Neuronal stem cell (in vitro differentiated cells): ENCODE data around the gene ELOVL2.

Experiments
- DNase-seq: peaks from one replicate; pipeline ENCODE4 v3.0.0-alpha.2; 2013; ENCODE audit warnings: low spot score
- H2AFZ ChIP-seq: one replicate; pipeline ENCODE4 v1.6.1; 2013; ENCODE audit warnings: mild to moderate bottlenecking, low read length, inconsistent platforms
- H2AK5ac ChIP-seq: 2 replicates; pipeline ENCODE4 v1.6.1; 2013; ENCODE audit warnings: low read depth, mild to moderate bottlenecking, inconsistent platforms, low read length, moderate library complexity, mixed read lengths
- H2BK120ac ChIP-seq: 2 replicates; pipeline ENCODE4 v1.6.1; 2013; ENCODE audit warnings: low read depth, mild to moderate bottlenecking, inconsistent platforms, low read length, moderate library complexity, mixed read lengths
- H2BK12ac ChIP-seq: one replicate; pipeline ENCODE4 v1.6.1; 2013; ENCODE audit warnings: low read length, inconsistent platforms
- H2BK15ac ChIP-seq: 2 replicates; pipeline ENCODE4 v1.6.1; 2013; ENCODE audit warnings: mild to moderate bottlenecking, low read length, inconsistent platforms, mixed read lengths
- H2BK5ac ChIP-seq: one replicate; pipeline ENCODE4 v1.6.1; 2013; ENCODE audit warnings: inconsistent platforms, mild to moderate bottlenecking, low read length, moderate library complexity
- H3K14ac ChIP-seq: one replicate; pipeline ENCODE4 v1.6.1; 2013; ENCODE audit warnings: low read length, inconsistent platforms
- H3K18ac ChIP-seq: 2 replicates; pipeline ENCODE4 v1.6.1; 2013; ENCODE audit warnings: low read length, inconsistent platforms
- H3K23ac ChIP-seq: 2 replicates; pipeline ENCODE4 v1.6.1; 2013; ENCODE audit warnings: low read depth, mild to moderate bottlenecking, mixed read lengths, low read length, inconsistent platforms; ENCODE audit not compliant: poor library complexity
- H3K27ac ChIP-seq: replicated peaks from 3 replicates; pipeline ENCODE4 v1.5.1; 2013; ENCODE audit warnings: low read length, inconsistent platforms
- H3K27me3 ChIP-seq, 3 experiments: 2 replicates each; pipeline ENCODE4 v1.6.1; 2013; ENCODE audit warnings: low read length in 3 of 3, mild to moderate bottlenecking in 2 of 3, inconsistent platforms in 1 of 3, low read depth in 1 of 3, mixed read lengths in 1 of 3, moderate library complexity in 1 of 3; ENCODE audit not compliant: control insufficient read depth in 3 of 3, insufficient read depth in 3 of 3
- H3K36me3 ChIP-seq, 2 donors: replicated peaks in 1 of 2; 2 replicates each; pipeline ENCODE4 v1.6.1; 2013; ENCODE audit warnings: low read length in 2 of 2; ENCODE audit not compliant: control insufficient read depth in 2 of 2, insufficient read depth in 2 of 2
- H3K4ac ChIP-seq: 2 replicates; pipeline ENCODE4 v1.6.1; 2013; ENCODE audit warnings: inconsistent platforms, mild to moderate bottlenecking, low read length, moderate library complexity
- H3K4me1 ChIP-seq, 2 donors: 1 replicate in 1 of 2; 2 replicates in 1 of 2; pipeline ENCODE4 v1.6.1; 2013; ENCODE audit warnings: low read length in 2 of 2, low read depth in 1 of 2; ENCODE audit not compliant: control insufficient read depth in 2 of 2, insufficient read depth in 1 of 2
- H3K4me2 ChIP-seq: one replicate; pipeline ENCODE4 v1.6.1; 2013; ENCODE audit warnings: mild to moderate bottlenecking, low read length, inconsistent platforms; ENCODE audit not compliant: insufficient read depth, poor library complexity, severe bottlenecking
- H3K4me3 ChIP-seq, 2 donors: 2 replicates each; pipeline ENCODE4 v1.5.1; 2013; ENCODE audit warnings: low read length in 2 of 2, mild to moderate bottlenecking in 2 of 2, inconsistent platforms in 1 of 2, moderate library complexity in 1 of 2
- H3K79me1 ChIP-seq: one replicate; pipeline ENCODE4 v1.6.1; 2013; ENCODE audit warnings: low read depth, mild to moderate bottlenecking, inconsistent platforms, low read length, moderate library complexity
- H3K9ac ChIP-seq: one replicate; pipeline ENCODE4 v1.6.1; 2013; ENCODE audit warnings: mild to moderate bottlenecking, low read depth, low read length, inconsistent platforms; ENCODE audit not compliant: poor library complexity
- H3K9me3 ChIP-seq, 2 donors: replicated peaks in 1 of 2; 2 replicates each; pipeline versions ENCODE3 to v1.6.1; 2013; ENCODE audit warnings: low read length in 2 of 2, mild to moderate bottlenecking in 2 of 2, inconsistent platforms in 1 of 2, low read depth in 1 of 2, mixed read lengths in 1 of 2, moderate library complexity in 1 of 2; ENCODE audit not compliant: control insufficient read depth in 2 of 2, insufficient read depth in 1 of 2
- H4K8ac ChIP-seq: one replicate; pipeline ENCODE4 v1.6.1; 2013; ENCODE audit warnings: low read depth, mild to moderate bottlenecking, inconsistent platforms, low read length, moderate library complexity
- H4K91ac ChIP-seq: one replicate; pipeline ENCODE4 v1.6.1; 2013; ENCODE audit warnings: low read length, low read depth, mild to moderate bottlenecking, inconsistent platforms; ENCODE audit not compliant: poor library complexity
- WGBS, 2 donors: extraction: QIAGEN DNeasy Blood & Tissue Kit; methylation state at CpG; one replicate each; pipeline ENCODE4 v1.1.7; 2013; ENCODE audit warnings: missing lambda C conversion rate in 2 of 2, mixed read lengths in 1 of 2; ENCODE audit not compliant: insufficient read length in 2 of 2, insufficient replicate concordance in 1 of 2; ENCODE audit errors: extremely low coverage in 2 of 2; 5-methylcytosine and 5-hydroxymethylcytosine counted together

ELOVL2 gene

GRCh38 chr6:10933126-10933525 lies 111.0 kb downstream of the ELOVL2 start:
- Histone ChIP-seq H2BK5ac (no peak overlapping the region), H3K18ac (no peak overlapping the region), H2BK12ac (no peak overlapping the region), H3K9me3 (no peaks in the 10 kb centered on the region), H4K91ac (no peak overlapping the region), H3K4me1 (no peaks in the 10 kb centered on the region), H3K9ac (no peak overlapping the region), H3K27ac (no peak overlapping the region), H2BK120ac (no peak overlapping the region), H3K23ac (no peak overlapping the region), H2BK15ac (no peak overlapping the region), H4K8ac (no peak overlapping the region), H3K14ac (no peak overlapping the region), H3K4me2 (no peak overlapping the region), H3K27me3 (no peaks in the 10 kb centered on the region), H3K36me3 (peaks cover 0 to 4% of the 10 kb centered on the region in 2 donors), H2AFZ (no peak overlapping the region), H3K79me1 (no peaks in the 10 kb centered on the region), H2AK5ac (no peak overlapping the region), H3K4ac (no peak overlapping the region), H3K4me3 (no peak overlapping the region)
- no CpG with 5 or more reads among the region's 1 CpG for WGBS, 2 donors
- DNase-seq, result no peak
